ENCODE measurements around the gene RNASE4. TPM values are rescaled to one million over a fixed set of nuclear protein-coding genes. Genes with fewer than 3 reads are reported as not detected.

RNASE4 gene
- total and polyA plus RNA-seq, 10 of the 15 experiments (the other 5 are each of a cell fraction or from before 2014, with no cell fraction given) = 0.87 to 2.6 (median 1.3) TPM

DNA sequence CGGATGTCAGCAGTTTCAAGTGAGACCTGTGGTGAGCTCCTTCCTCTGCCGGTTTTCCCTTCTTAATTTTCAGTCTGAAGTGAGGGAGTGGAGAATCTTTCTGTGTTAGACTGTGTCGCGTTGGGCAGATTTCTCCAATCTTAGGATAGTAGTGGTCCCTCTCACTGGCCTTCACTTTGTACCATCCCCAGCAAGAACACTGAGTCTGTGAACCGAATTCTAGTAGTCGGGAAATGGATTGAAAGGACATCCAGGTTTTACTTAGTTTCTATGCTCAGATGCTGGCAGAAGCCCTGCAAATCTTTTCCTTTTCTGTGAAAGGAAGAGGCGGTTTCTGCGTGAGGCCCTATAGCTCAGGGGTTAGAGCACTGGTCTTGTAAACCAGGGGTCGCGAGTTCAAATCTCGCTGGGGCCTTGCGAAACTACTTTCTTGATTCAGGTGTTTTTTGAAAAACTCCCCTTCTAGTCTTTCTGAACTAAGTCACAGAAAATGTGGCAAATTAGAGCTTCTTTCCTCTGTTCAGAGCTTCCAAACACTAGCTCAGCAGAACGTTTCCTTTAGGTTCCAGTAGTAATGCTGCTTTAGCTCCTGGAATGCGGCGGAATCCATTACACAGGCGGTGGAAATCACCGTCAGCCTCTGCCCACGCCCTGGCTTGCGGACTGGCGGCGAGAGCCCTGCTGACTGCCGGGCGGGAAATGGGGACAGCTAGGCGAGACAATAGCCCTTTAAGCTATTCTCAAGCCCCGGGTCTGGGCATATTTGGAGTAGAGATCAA, 2.8 kb upstream of the RNASE4 start (continued):
- TF ChIP-seq, protein P1, sequence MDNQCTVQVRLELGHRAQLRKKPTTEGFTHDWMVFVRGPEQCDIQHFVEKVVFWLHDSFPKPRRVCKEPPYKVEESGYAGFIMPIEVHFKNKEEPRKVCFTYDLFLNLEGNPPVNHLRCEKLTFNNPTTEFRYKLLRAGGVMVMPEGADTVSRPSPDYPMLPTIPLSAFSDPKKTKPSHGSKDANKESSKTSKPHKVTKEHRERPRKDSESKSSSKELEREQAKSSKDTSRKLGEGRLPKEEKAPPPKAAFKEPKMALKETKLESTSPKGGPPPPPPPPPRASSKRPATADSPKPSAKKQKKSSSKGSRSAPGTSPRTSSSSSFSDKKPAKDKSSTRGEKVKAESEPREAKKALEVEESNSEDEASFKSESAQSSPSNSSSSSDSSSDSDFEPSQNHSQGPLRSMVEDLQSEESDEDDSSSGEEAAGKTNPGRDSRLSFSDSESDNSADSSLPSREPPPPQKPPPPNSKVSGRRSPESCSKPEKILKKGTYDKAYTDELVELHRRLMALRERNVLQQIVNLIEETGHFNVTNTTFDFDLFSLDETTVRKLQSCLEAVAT (IDR thresholded peaks at IDR 0.05) = no peak
- TF ChIP-seq EED (IDR thresholded peaks at IDR 0.05; ENCODE audit: low read depth) (no peak; the same call in none of the 2 replicates), ZNF622 (IDR thresholded peaks at IDR 0.05) (no peak), RUNX3 (IDR thresholded peaks at IDR 0.05; ENCODE audit: low read length) (peak; percentile 71), STAT3 (IDR thresholded peaks at IDR 0.05; ENCODE audit: low read depth, low read length) (peak; percentile 58; the same call in 1 of the 2 replicates), ZNF207 (IDR thresholded peaks at IDR 0.05; ENCODE audit: borderline replicate concordance) (peak; percentile 75; the same call in 1 of the 2 replicates), NR2C1 (IDR thresholded peaks at IDR 0.05) (no peak), MYC (IDR thresholded peaks at IDR 0.05; ENCODE audit: insufficient read depth, insufficient read length, insufficient replicate concordance, low read length, severe bottlenecking) (no peak), NBN (IDR thresholded peaks at IDR 0.05) (peak; percentile 89), TCF12 (IDR thresholded peaks at IDR 0.05; ENCODE audit: low read depth, low read length) (no peak), POLR2AphosphoS2 (IDR thresholded peaks at IDR 0.05; ENCODE audit: low read depth, low read length) (no peak), NR2F1 (conservative IDR thresholded peaks at IDR 0.05) (peak; percentile 79; the same call in 1 of the 2 replicates), HDAC6 (IDR thresholded peaks at IDR 0.05; ENCODE audit: unreplicated experiment) (no peak), SIX5 (IDR thresholded peaks at IDR 0.05; ENCODE audit: low read depth, low read length, severe bottlenecking) (no peak), MEF2B (IDR thresholded peaks at IDR 0.05; ENCODE audit: partially characterized antibody, poor library complexity, severe bottlenecking) (peak; percentile 21)
- TF ChIP-seq, protein P2, sequence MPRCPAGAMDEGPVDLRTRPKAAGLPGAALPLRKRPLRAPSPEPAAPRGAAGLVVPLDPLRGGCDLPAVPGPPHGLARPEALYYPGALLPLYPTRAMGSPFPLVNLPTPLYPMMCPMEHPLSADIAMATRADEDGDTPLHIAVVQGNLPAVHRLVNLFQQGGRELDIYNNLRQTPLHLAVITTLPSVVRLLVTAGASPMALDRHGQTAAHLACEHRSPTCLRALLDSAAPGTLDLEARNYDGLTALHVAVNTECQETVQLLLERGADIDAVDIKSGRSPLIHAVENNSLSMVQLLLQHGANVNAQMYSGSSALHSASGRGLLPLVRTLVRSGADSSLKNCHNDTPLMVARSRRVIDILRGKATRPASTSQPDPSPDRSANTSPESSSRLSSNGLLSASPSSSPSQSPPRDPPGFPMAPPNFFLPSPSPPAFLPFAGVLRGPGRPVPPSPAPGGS (IDR thresholded peaks at IDR 0.05; ENCODE audit: borderline replicate concordance, insufficient read depth, low read depth, low read length, poor library complexity, severe bottlenecking) = peak; percentile 20
- TF ChIP-seq, protein P3, sequence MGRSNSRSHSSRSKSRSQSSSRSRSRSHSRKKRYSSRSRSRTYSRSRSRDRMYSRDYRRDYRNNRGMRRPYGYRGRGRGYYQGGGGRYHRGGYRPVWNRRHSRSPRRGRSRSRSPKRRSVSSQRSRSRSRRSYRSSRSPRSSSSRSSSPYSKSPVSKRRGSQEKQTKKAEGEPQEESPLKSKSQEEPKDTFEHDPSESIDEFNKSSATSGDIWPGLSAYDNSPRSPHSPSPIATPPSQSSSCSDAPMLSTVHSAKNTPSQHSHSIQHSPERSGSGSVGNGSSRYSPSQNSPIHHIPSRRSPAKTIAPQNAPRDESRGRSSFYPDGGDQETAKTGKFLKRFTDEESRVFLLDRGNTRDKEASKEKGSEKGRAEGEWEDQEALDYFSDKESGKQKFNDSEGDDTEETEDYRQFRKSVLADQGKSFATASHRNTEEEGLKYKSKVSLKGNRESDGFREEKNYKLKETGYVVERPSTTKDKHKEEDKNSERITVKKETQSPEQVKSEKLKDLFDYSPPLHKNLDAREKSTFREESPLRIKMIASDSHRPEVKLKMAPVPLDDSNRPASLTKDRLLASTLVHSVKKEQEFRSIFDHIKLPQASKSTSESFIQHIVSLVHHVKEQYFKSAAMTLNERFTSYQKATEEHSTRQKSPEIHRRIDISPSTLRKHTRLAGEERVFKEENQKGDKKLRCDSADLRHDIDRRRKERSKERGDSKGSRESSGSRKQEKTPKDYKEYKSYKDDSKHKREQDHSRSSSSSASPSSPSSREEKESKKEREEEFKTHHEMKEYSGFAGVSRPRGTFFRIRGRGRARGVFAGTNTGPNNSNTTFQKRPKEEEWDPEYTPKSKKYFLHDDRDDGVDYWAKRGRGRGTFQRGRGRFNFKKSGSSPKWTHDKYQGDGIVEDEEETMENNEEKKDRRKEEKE (IDR thresholded peaks at IDR 0.05) = no peak
- TF ChIP-seq, protein P4, sequence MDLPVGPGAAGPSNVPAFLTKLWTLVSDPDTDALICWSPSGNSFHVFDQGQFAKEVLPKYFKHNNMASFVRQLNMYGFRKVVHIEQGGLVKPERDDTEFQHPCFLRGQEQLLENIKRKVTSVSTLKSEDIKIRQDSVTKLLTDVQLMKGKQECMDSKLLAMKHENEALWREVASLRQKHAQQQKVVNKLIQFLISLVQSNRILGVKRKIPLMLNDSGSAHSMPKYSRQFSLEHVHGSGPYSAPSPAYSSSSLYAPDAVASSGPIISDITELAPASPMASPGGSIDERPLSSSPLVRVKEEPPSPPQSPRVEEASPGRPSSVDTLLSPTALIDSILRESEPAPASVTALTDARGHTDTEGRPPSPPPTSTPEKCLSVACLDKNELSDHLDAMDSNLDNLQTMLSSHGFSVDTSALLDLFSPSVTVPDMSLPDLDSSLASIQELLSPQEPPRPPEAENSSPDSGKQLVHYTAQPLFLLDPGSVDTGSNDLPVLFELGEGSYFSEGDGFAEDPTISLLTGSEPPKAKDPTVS (IDR thresholded peaks at IDR 0.05; ENCODE audit: low read depth, low read length) = no peak
- TF ChIP-seq, protein P5, sequence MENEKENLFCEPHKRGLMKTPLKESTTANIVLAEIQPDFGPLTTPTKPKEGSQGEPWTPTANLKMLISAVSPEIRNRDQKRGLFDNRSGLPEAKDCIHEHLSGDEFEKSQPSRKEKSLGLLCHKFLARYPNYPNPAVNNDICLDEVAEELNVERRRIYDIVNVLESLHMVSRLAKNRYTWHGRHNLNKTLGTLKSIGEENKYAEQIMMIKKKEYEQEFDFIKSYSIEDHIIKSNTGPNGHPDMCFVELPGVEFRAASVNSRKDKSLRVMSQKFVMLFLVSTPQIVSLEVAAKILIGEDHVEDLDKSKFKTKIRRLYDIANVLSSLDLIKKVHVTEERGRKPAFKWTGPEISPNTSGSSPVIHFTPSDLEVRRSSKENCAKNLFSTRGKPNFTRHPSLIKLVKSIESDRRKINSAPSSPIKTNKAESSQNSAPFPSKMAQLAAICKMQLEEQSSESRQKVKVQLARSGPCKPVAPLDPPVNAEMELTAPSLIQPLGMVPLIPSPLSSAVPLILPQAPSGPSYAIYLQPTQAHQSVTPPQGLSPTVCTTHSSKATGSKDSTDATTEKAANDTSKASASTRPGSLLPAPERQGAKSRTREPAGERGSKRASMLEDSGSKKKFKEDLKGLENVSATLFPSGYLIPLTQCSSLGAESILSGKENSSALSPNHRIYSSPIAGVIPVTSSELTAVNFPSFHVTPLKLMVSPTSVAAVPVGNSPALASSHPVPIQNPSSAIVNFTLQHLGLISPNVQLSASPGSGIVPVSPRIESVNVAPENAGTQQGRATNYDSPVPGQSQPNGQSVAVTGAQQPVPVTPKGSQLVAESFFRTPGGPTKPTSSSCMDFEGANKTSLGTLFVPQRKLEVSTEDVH (IDR thresholded peaks at IDR 0.05; ENCODE audit: low read depth, partially characterized antibody) = no peak

Data from GM12878 (cell line).